DMS114 treated with DMSO at 0.1 percent for 48 hours (cell line): Measurements from ENCODE around the gene PCED1B.
"Not testable (repeated sequence)": the region's sequence is repeated elsewhere in the genome, so short reads cannot be mapped to it uniquely, and the experiment has no call there.

ENCODE experiments used
- DNase-seq: peaks from one replicate; lab custom pipeline; 2025; ENCODE audit not compliant: unreplicated experiment; lab: John Stamatoyannopoulos, UW

Gene PCED1B

DNA sequence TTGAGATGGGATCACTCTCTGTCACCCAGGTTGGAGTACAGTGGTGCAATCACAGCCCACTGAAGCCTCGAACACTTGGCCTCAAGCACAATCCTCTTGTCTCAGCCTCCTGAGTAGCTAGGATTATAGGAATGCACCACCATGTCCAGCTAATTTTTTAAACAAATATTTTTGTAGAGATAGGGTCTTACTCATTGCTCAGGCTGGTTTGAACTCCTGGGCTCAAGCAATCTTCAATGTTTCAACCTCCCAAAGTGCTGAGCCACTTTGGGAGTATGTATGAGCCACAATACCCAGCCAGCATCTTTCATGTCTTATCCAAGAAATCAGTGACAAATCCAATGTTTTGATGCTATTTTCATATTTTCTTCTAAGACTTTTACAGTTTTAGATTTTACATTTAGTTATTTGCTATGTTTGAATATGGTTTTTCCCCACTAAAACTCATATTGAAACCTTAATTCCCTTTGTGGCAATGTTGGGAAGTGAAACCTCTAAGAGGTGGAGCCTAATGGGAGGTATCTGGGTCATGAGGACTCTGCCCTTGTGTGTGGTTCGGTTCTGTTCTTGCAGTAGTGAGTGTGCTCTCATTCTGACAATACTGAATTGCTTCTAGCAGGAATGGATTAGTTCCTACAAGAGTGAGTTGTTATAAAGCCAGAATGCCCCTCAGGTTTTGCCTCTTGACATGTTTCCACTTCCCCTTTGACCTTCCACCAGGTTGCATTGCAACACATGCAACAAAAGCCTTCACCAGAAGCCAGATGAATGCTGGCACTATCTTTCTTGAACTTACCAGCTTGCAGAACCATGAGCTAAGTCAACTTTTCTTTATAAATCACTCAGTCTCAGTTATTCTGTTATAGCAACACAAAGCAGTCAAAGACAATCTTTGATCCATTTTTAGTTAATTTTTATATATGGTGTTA lies 81.2 kb downstream of the PCED1B start:
- DNase-seq, result no peak

DNA sequence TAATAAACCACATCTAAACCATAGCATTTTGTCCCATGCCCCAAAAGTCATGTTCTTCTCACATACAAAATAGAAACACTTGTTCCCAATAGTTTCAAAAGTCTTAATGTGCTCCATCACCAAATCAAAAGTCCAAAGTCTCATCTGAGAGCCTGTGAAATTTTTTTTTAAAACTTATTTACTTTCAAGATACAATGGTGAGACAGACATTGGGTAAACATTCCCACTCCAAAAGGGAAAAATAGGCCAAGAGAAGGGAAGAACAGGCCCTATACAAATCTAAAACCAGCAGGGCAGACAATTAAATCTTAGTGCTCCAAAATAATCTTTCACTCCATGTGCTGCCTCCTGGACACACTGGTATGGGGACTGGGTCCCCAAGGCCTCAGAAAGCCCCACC lies 84.7 kb downstream of the PCED1B start:
- no peak for DNase-seq

DNA sequence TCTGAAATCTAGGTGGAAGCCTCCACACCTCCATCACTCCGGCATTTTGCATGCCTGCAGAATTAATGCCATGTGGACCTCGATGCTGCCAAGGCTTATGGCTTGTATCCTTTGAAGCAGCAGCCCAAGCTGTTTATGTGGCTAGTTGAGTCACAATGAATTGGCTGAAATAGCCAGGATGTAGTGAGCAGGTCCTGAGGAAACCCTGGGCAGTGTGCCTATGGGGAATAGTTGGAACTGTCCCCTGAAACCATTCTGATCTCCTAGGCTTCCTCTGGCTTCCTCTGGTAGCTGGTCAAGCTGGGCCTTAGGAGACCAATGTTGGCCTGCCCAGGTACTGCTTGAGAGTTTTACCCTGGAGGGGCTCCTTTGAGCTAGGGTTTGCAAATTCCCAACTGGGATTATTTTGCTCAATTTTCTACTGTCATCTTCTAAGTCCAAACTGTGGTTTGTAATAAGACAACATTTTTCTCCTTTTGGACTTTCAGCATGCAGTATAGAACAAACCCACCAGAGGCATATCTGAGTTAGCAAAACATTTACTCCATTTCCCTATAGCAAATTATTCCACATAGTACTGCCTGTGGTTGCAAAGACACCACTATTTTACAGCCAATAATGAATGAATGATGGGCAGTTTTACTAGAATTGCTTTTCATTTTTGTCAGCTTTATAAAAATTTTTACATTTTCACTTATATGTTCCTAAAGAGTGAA lies 85.5 kb downstream of the PCED1B start:
- no peak for DNase-seq

GRCh38 chr12:47165934-47166333 lies 86.5 kb downstream of the PCED1B start:
- DNase-seq, result no peak

- no peak for DNase-seq
Observed at GRCh38 chr12:47166365-47166764, 86.9 kb downstream of the PCED1B start.

DNA sequence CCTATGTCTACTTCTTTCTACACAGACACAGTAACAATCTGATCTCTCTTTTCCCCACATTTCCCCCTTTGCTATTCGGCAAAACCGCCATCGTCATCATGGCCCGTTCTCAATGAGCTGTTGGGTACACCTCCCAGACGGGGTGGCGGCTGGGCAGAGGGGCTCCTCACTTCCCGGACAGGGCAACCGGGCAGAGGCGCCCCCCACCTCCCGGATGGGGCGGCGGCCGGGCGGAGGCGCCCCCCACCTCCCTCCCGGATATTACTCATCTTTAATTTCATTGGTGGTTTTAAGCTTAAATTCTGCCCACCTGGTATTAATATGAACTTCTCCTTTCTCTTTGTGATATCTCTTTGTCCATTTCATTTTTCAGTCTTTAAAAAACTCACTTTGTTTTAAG lies 90.9 kb downstream of the PCED1B start:
- not testable (repeated sequence) for DNase-seq

DNA sequence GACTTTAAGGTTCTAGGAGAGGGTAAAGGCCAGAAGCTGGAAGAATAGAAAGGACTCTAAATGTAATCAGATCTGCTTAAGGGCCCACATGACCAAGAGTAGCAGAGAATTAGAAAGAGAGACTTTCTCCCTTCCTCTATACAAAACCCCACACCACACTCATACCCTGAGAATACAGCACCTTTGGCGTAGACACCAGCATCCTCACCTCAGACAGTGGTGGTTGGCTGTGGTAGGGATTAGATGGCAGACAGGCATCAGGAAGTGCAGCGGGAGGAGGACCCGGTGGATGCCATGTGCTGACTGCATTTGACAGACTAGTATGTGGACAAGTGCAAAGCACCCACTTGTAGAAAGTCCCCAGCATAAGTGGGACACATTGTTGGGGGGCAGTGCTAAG lies 98.6 kb downstream of the PCED1B start:
- DNase-seq, result no peak

GRCh38 chr12:47182164-47182938 lies 102.9 kb downstream of the PCED1B start:
- DNase-seq, result not testable (repeated sequence)

- no peak for DNase-seq
Observed at GRCh38 chr12:47184229-47184628, 104.8 kb downstream of the PCED1B start.

GRCh38 chr12:47184813-47185212 lies 105.4 kb downstream of the PCED1B start:
- DNase-seq, result no peak

- no peak for DNase-seq
Observed at GRCh38 chr12:47186246-47186645, 106.8 kb downstream of the PCED1B start.

DNA sequence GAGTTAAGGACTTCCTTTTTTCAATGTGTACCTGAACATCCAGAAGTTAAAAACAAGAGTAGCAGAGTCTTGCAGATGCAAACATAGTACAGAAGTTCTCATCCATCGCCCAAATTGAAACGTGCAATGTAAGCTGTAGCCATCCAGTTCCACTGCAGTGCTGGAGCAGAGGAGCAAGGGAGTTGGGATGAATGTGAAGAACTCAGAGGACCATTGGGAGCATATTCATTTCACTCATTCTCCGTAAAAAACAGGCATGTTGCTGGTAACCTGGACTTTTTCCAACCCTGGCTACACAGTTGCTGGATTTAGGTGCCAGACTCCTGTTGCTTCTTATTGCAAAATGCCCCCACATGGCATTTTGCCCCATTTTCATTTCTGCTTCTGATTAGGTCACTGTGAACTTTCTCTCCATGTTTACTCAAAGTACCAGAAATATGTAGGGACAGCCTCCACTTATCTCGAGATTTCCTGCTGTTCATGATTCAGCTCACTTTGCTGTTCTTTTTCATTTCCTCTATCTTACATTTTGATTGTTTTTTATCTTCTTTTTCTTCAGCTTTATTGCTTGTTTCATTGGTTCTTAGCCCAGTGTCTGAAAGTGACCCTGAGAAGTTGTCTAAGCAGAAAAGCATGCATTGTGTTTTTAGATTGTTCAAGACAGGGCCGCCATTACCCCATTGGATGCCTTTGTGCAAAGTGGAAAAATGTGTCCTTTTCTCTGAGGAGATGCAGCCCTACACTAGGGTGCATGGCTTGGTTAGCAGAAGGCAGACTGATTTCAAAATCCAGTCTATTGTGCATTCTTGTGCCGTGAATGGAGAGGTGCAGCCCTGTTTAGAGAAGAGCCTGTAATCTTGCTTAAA lies 109.4 kb downstream of the PCED1B start:
- DNase-seq, result no peak

- no peak for DNase-seq
Observed at GRCh38 chr12:47189728-47190127, 110.3 kb downstream of the PCED1B start.

- no peak for DNase-seq
Observed at GRCh38 chr12:47190271-47190750, 110.9 kb downstream of the PCED1B start.

- no peak for DNase-seq
Observed at GRCh38 chr12:47190905-47191304, 111.5 kb downstream of the PCED1B start.

GRCh38 chr12:47192051-47192450 lies 112.6 kb downstream of the PCED1B start:
- DNase-seq, result no peak

- DNase-seq, result no peak
Observed at GRCh38 chr12:47193066-47193465, 113.6 kb downstream of the PCED1B start.

- DNase-seq, result no peak
Observed at GRCh38 chr12:47194501-47194900, 115.1 kb downstream of the PCED1B start.

DNA sequence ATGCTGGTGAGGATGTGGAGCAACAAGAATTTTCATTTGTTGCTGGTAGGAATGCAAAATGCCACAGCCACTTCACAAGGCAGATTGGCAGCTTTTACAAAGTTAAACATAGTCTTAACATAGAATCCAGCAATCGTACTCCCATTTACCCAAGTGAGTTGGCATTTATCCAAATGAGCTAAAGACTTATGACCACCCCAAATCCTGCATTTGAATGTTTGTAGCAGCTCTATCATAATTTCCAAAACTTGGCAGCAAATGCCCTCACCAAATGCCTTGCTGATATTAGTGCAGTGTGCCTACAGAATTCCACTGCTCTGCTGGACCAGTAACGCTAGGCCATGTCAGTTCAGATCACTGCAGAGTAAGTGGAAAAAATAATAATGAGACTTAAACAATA lies 121.0 kb downstream of the PCED1B start:
- DNase-seq, result no peak

DNA sequence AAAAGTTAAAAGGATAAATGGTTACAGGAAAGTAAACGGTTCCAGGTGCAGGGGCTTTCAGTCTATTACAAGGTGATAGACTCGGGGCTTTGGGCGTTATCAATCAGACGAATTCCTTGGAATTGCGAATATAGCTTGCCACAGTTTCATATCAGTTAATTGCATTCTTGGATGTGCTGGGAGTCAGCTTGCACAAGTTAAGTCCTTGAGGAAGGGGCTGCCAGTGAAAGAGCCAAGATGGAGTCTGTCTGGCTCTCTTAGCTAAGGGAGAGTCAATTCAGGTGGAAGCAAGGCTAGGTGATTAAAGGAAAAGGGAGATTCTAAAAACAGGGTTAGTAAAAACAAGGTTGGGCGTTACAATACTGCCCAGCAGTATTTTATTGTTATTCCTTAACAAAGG lies 121.8 kb downstream of the PCED1B start:
- not testable (repeated sequence) for DNase-seq
